Stromal cell of bone marrow (primary cell): ENCODE results near the gene DDI2.
A peak's percentile ranks its signal among the peaks of the same experiment; 100 is the strongest.
"Not testable (repeated sequence)": the region's sequence is repeated elsewhere in the genome, so short reads cannot be mapped to it uniquely, and the experiment has no call there.

Experiments
- DNase-seq: peaks from one replicate; pipeline ENCODE4 v3.0.0-alpha.2; 2012; ENCODE audit warnings: low read depth

DDI2 gene

DNA sequence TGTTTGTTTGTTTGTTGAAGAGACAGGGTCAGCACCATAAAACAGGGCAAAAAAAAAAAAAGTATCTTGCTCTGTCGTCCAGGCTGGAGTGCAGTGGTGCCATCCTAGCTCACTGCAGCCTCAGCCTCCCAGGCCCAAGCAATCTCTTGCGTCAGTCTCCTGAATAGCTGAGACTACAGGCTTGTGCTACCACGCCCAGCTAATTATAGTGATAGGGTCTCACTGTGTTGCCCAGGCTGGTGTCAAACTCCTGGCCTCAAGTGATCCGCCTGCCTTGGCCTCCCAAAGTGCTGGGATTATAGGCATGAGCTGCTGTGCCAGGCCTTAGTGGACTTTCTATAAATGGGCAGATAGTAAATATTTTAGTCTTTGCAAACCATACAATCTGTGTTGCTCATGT, 19.2 kb downstream of the DDI2 start:
- no peak for DNase-seq

DNA sequence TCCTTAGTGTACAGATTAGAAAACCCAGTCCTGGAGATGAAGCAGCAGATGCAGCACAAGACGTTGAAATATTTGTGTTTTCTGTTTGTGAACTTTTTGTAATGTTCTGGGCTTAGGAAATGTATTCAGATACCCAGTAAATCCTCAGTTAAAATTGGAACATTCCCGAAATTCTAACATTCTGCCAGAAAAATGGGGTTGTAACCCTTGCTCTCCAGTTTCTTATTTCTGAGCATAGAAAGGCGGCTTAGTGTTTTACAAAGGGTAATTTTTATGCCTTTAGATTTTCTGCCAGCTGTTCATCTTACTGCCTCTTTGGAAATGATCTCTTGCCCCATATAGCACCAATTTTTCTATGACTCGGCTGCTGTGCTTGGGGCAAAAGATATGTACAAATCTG, 20.6 kb downstream of the DDI2 start:
- no peak for DNase-seq

DNA sequence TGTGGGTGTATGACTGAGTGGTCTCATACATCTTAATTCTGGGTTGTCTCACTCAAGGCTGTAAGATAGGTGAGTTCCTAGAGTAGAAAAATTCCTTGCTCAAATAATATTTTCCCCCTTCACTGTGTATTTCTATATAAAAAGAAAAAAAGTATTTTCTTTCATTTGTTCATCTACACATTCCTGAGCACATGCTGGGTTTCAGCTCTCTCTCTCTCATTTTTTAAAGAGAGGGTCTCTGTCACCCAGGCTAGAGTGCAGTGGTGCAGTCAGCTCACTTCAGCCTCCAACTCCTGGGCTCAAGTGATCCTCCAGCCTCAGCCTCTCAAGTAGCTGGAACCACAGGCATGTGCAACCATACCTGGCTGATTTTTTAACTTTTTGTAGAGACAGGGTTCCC, 22.0 kb downstream of the DDI2 start:
- no peak for DNase-seq

DNA sequence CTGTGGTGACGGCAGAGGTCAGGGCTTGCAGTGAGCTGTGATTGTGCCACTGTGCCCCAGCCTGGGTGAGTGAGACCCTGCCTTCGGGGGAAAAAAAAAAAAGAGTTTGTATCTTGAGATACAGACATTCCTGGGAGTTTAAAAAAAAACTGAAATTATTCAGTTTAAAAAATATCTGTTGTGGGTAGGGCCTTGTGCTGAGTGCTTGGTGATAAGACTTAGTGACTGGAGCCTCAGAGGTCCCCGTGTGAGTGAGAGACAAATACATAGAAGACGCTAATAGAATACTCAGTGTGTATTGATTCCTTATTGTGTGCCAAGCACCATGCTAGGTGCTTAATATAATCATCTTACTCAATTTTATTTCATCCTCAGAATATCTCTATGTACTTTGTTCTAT, 22.7 kb downstream of the DDI2 start:
- no peak for DNase-seq

DNA sequence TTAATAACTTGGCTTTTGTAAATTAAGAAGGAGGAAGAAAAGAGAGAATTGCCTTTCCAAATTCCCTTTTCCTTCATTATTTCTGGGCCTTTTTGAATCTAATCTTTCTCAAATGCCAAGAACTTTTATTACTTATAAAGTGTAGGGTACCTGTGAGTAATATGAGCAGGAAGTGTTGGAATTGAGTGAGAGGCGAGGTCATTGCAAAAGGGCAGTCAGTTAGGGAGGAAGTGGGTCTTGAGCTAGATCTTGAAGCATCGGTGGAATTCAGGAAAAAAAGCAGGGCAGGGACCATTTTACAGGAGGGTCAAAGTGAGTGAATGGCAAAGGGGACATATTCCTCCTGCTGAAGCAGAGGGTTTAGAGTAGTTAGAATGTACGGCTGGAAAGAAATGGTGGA, 23.4 kb downstream of the DDI2 start:
- no peak for DNase-seq

DNA sequence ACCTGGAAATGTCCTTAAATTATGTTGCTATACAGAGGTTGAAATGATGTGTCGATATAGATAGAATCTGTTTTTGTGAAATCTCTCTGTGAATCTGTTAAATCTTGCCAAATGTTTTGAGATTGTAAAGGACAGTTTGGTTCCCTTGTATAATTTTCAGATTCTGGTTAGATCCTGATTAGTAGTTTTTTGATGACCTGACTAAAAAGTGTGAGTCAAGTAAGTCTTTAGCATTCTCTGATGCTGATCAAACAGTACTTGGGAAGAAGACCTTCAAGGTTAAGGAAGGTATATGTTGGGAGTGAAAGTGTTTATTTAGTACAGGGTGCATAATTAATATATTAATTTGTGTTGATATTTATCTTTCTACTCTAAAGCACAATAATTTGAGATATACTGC, 32.7 kb downstream of the DDI2 start:
- no peak for DNase-seq

DNA sequence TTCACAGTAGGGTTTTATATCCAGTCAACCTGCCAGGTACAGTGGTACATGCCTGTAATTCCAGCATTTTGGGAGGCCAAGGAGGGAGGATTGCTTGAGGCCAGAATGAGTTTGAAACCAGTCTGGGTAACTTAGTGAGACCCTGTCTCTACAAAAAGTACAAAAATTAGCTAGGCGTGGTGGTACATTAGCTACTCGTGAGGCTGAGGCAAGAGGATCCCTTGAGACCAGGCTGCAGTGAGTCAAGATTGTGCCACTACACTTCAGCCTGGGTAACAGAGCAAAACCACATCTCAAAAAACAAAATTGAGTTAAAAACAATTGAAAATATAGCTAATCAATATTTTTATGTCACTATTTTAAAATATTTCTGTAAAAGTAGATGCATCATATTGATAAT, 33.2 kb downstream of the DDI2 start:
- peak; percentile 44 for DNase-seq

DNA sequence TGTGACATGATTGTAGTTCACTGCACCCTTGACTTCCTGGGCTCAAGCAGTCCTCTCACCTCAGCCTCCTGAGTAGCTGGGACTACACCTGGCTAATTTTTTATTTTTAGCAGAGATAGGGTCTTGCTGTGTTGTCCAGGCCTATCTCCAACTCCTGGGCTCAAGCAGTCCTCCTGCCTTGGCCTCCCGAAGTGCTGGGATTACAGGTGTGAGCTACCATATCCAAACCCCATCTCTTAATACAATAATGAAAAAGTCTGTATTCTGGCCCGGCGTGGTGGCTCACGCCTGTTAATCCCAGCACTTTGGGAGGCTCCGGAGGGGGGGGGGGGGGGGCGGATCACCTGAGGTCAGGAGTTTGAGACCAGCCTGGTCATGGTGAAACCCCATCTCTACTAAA, 34.9 kb downstream of the DDI2 start:
- DNase-seq, result not testable (repeated sequence)

DNA sequence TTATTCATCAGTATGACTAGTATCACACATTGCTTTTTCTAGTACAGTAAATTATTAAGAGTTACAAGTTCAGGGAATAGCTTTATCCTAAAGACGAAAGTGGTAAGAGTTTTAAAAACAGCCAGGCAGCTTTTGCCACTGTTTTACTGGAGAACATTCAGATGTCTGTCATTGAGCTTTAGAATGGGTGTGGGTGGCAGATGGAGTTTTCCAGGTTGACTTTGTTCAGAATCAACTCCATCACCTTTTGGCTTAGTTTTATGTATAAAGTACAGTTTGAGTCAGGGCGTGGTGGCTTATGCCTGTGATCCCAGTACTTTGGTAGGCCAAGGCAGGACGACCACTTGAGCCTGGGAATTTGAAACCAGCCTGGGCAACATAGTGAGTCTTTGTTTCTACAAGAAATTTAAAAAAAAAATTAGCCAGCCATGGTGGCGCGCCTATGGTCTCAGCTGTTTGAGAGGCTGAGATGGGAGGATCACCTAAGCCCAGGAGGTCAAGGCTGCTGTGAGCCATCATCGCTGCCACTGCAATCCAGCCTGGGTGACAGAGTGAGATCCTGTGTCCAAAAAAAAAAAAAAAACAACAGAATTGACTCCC, 36.9 kb downstream of the DDI2 start:
- no peak for DNase-seq

DNA sequence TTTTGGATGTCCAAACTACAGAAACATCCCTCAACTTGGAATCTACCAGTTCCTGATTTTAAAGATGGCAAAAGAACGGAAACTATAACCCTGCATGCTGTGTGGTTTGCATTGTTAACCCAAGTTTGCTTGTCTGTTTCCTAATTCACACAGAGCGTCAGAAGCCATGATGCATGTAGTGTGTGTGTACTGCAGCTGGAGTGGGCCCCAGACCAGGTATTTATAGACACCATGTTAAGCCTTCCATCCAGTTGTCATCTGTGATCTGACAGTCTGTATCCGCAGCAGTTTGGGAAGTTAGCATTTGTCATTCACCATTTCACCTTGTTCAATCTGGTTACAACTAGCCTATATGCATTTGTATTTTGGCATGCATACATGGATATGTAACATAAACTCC, 39.2 kb downstream of the DDI2 start:
- DNase-seq, result no peak

DNA sequence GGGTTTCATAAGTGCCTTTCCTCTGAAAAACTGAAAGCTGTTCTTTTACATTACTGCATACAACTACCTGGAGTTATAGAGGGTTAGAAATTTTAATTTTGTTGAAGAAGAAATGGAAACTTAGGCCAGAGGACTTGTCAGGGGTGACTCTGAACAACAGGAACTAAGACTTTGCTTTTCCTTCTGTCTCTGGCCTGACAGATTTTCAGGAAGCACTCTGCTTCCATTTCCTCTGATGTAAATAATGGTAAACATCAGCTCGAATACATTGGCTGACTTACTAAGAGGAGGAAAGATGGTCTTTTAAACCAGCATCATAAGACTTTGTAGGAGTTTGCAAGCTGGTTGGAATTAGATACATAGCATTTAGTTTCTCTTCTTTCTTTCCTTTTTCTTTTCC, 39.8 kb downstream of the DDI2 start:
- no peak for DNase-seq

DNA sequence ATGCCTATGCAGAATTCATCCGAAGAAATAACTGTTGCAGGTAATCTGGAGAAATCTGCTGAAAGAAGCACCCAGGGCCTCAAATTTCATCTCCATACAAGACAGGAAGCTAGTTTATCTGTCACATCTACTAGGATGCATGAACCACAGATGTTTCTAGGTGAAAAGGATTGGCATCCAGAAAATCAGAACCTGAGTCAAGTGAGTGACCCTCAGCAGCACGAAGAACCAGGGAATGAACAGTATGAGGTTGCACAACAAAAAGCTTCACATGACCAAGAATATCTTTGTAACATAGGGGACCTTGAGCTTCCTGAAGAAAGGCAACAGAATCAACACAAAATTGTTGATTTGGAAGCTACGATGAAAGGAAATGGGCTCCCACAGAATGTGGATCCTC, 42.9 kb downstream of the DDI2 start:
- DNase-seq, result no peak

DNA sequence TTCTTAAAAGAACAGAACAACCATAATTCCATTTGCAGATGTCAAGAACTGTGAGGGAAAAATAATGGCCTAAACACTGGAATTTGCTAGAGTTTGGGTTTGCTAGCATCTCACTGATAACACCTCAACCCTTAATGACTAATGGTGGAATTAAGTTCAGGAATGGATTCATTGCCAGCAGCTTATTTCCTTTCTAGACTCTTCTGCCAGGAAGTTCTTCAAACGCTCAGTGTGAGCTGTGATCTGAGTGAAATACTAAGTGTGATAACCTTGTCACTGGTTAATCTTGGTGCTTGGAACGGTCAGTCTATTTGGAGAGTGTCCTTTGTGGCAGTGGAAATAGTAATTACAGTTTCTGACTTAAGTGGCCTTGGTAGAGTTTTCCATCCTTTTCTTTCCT, 45.2 kb downstream of the DDI2 start:
- no peak for DNase-seq

DNA sequence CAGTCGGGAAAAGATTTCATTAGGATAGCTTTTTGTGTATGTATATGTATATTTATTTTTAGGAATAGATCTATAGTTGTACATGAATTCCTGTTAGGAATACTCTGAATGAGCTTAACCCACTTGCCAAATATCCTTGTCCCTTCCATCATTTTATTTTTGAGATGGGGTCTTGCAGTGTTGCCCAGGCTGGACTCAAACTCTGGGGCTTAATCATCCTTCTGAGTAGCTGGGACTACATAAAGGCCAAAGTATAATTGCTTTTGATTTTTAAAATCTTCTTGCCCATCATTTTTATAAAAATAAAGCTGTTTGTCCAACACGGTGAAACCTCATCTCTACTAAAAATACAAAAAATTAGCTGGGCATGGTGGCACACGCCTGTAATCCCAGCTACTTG, 46.7 kb downstream of the DDI2 start:
- no peak for DNase-seq

DNA sequence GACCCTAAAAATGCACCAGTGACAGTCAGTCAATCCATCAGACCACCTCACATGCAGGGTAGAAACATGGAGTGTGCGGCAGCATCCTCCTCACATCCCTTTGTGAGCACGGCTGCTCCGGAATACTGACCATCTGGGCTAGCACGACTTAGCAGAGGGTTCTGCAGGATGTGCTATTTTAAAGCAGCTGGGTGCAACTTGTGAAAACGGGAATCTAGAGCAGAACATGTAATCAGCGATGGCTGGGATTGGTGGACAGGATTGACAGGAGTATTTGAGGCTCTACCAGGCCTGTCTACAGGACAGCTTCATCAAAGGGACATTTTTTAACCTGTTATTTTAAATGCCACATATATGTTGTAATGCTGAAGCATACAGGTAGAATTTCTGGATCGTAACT, 50.1 kb downstream of the DDI2 start:
- no peak for DNase-seq

DNA sequence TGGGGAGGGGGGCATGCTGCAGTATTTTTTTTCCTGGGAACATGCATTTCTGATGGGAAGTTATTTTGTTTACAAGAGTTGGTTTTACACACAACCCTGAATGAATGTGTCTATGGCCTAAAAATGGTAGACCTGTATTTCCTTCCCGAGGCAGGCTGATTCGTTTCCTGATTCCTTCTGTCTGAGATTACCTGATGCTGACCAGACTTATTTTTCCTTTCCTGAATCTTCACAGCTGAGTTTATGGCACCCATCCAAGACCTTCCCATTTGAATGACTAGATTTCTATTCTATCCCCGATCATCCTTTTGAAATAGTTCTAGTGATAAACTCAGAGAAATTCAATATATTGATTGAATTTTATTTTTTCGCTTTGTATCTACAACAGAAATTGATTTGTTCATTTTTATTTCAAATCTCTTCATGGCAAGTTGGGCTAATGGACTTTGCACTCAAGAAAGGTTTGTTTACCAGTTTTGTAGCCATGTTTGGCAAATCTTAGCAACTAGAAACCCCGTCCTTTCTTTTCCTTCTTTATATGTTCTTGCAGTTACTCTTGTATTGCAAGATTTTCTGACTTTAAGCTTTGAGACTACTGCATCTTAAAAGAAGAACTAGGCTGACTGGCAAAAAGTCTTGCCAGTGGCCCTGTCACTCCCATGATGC, 51.0 kb downstream of the DDI2 start:
- no peak for DNase-seq

DNA sequence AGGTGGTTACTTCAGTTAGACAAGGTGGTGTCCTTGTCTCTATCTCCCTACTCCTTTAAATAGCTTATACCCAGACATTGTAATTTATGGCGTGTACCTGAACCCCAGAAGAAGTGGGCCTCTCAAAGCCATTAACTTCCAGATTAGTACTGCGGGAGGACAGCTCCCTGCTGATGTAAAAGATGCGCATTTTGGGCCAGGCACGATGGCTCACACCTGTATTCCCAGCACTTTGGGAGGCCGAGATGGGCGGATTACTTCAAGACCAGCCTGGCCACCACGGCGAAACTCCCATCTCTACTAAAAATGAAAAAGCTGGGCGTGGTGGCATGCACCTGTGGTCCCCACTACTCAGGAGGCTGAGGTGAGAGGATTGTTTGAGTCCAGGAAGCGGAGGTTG, 51.8 kb downstream of the DDI2 start:
- no peak for DNase-seq

DNA sequence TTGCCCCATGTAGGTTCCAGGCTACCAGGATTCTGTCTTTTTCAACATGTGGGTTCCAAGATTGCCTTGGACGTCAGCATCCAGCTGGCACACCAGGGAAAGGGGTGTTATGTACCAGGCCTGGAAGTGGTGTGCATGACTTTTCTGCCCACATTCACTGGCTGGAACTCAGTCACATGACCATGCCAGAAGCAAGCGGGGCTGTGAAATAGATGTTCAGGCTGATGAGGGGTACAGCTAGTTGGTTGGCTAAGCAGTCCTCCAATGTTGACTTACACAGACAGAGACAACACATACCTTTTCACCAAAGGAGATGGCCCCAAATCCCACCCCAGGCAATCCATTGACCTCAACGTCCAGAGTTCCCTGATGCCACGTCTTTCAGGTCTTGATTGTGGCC, 52.6 kb downstream of the DDI2 start:
- no peak for DNase-seq

DNA sequence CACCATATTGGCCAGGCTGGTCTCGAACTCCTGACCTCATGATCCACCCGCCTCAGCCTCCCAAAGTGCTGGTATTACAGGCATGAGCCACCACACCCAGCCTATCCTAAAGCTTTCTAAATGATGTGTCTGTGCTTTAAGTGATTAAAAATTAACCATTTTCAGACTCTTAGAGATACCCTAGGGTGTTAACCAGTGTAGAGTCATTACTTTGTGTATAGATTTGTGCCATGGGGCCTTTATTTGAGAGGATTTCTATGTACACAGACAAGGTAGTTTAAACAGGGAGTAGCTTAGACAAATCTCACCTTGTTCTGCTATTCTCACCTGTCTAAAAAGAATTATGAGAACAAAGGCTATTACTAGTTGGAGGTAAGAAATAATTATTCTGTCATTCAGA, 54.2 kb downstream of the DDI2 start:
- DNase-seq, result no peak

DNA sequence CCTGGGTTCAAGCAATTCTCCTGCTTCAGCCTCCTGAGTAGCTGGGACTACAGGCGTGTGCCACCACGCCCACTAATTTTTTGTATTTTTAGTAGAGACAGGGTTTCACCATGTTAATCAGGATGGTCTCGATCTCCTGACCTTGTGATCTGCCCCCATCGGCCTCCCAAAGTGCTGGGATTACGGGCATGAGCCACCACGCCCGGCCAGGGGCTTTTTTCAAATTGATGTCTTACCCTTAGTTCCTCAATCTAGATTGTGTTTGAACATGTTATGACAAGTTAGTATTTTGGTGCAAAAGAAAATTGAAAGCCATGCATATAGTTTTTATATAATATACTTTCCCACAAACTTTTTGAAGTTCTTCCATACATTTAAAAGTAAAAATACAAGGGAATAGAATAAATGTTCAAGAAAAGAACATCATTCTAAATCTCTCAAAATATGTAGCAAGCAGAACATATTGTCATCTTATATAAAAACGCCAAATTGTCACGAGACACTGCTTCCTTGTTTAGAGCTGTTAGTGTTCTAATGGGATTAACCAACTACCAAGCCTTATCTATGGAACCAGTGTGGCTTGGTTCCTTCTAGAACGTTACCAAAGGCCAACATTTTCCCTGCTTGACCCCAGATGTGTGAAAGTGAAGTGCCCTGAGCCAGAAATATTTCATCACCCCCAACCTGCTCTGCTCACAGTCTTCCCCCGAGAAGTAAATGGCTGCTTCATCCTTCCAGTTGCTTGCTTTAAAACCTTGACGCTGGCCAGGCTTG, 57.3 kb downstream of the DDI2 start:
- no peak for DNase-seq

DNA sequence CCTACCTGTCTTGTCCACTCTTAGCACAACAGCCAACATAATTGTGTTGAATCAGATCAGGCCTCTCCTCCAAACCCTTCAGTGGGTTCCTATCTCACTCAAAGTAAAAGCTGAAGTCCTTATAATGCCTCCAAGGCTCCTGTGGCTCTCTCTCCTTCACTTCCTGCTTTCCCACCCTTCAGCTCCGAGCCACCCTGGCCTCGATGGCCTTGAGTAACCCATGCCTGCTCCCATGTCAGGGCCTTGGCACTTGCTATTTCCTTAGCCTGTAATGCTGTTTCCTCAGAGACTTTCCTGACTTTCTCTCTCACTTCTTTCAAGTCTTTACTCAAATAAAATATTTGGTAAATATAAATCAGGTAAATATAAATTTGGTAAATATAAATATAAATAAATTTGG, 58.8 kb downstream of the DDI2 start:
- DNase-seq, result no peak

DNA sequence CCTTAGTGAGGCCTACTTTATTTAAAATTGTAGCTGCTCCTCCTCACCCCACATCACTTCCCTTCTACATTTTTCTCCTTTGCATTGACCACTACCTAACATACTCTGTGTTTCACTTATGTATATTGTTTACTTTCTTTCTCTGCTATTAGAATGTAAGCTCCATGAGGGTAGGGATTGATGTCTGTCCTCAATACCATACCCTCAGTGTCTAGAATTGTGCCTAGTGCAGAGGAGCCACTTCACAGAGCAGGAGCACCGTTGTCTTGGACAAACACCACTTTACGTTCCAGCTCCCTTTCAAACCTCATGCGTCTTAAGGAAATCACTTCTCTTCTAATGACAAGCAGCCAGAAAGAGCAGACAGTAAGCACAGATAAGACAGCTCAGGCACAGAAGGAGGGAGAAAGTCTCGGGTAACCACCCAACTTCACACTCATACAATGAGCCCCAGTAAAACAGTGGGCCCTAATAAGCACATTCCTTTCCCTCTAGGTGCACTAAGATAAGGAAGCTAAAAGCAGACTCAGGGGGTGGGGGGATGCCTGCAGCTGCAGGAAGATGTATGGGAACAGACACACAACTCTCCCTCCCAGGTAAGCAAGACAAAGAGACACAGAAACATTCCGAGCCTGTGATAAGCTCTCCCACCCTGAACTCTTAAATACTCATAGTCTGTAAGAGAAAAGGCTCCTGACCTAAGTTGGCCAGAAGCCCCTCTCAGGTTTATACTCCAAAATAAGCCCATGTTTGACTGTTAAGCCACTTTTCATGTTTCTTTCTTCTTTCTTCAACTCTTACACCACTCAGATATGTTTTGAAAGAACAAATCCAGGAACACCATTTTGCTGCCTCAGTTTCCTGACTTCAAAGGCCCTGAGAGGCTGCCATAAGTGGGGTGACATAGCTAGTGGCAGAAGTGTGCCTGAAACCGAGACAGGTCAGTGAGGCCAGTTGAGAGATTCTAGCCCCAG, 59.7 kb downstream of the DDI2 start:
- no peak for DNase-seq
